Upper lobe of right lung (tissue), 1 donor: ENCODE measurements around the gene HTT. TPM values are rescaled to one million over a fixed set of nuclear protein-coding genes. Genes with fewer than 3 reads are reported as not detected.

ENCODE experiments used
- ATAC-seq: fragments of 200-7000 bp; cut with Tn5 transposase; one replicate; pipeline ENCODE4 v1.9.1; 2020; ENCODE audit warnings: mild to moderate bottlenecking, moderate library complexity
- DNase-seq: peaks from one replicate; pipeline ENCODE4 v3.0.0-alpha.2; 2020
- H3K27ac ChIP-seq: fragments of 200-600 bp; one replicate; pipeline ENCODE4 v1.8.0; 2022
- H3K27me3 ChIP-seq: fragments of 200-600 bp; one replicate; pipeline ENCODE4 v1.8.0; 2022; ENCODE audit warnings: mild to moderate bottlenecking
- H3K36me3 ChIP-seq: fragments of 200-600 bp; one replicate; pipeline ENCODE4 v1.8.0; 2022
- H3K4me1 ChIP-seq: fragments of 200-600 bp; one replicate; pipeline ENCODE4 v1.8.0; 2022
- H3K4me3 ChIP-seq: fragments of 200-600 bp; one replicate; pipeline ENCODE4 v1.8.0; 2022; ENCODE audit warnings: mild to moderate bottlenecking
- H3K9me3 ChIP-seq: fragments of 200-600 bp; one replicate; pipeline ENCODE4 v1.8.0; 2022
- CTCF ChIP-seq: fragments of 200-600 bp; IDR thresholded peaks from one replicate; pipeline ENCODE4 v1.8.0; 2022; ENCODE audit warnings: antibody characterized with exemption
- intact Hi-C: fragments of 100-400 bp; cut with DNase I; formaldehyde crosslinking; loops from one replicate; pipeline ENCODE4 v1.11.0; 2022
- total RNA-seq: library from RNA; stranded (reverse); fragmentation: NEBNext Ultra II Directional; extraction: Animal tissue kit (Norgen Biotek cat#: 25700); gene quantifications from one replicate; pipeline ENCODE4 v1.2.1, GENCODE V29; 2021
- donor health status: DM: no; HTN: yes; CAD: no; lungs with severe emphysema.

Gene HTT
- total RNA-seq, 1 donor from 2014 or later, result 73.6 TPM

- Histone ChIP-seq H3K27ac (no peak overlapping the region), H3K4me1 (no peaks in the 10 kb centered on the region), H3K36me3 (no peaks in the 10 kb centered on the region), H3K9me3 (no peaks in the 10 kb centered on the region), H3K27me3 (no peaks in the 10 kb centered on the region), H3K4me3 (no peak overlapping the region)
- ATAC-seq (peak; percentile 8), DNase-seq (peak; percentile 40)
- no peak for TF ChIP-seq CTCF
- intact Hi-C loops, result no loop called here
Measured at GRCh38 chr4:3257103-3257555, 182.6 kb downstream of the HTT start.

GRCh38 chr4:3257556-3258482 is 183.3 kb downstream of the HTT start:
- Histone ChIP-seq H3K4me3 (no peak overlapping the region), H3K27ac (no peak overlapping the region), H3K4me1 (no peaks in the 10 kb centered on the region), H3K36me3 (no peaks in the 10 kb centered on the region), H3K9me3 (no peaks in the 10 kb centered on the region), H3K27me3 (no peaks in the 10 kb centered on the region)
- intact Hi-C loops, result no loop called here
- no peak for ATAC-seq
- no peak for TF ChIP-seq CTCF
- no peak for DNase-seq

DNA sequence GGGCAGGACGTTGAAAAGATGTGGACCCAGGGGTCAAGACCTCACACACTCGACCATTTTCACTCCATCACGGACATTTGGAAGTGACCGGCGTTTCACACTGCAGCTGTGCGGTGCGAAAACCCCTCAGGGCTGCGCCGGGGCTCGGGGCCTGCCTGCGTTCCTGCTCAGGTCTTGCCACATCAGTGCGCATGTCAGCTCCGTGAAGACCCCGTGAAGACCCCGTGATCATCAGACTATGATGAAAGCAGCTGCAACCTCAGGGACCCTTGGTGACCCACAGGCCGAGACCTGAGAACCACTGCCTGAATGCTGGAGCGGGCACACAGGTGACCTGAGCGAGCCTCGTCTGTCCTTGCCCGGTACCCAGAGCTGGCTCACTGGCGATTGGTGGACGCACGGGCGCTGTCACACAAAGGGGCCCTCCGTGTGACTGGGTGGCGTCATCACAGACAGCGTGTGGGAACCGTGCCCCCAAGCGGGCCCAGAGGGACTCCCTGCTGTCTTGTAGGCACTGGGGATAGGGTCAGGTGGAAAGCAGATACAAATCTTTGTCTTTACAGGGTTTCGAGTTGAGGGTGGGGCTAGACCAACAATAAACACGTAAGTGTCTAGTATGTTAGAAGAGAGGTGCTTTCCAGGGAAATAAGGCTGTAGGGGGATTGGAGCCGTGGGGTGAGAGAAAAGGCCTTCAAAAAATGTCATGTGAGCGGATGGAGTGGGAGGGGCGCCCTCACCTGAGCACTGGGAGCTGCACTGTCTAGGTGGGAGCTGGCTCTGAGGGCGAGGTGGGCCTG is 187.1 kb downstream of the HTT start:
- intact Hi-C loops, result no loop called here
- peak; percentile 55 for DNase-seq
- Histone ChIP-seq H3K4me1 (no peaks in the 10 kb centered on the region), H3K27me3 (no peaks in the 10 kb centered on the region), H3K4me3 (no peak overlapping the region), H3K9me3 (no peaks in the 10 kb centered on the region), H3K36me3 (no peaks in the 10 kb centered on the region), H3K27ac (no peak overlapping the region)
- TF ChIP-seq CTCF, result no peak
- no peak for ATAC-seq

DNA sequence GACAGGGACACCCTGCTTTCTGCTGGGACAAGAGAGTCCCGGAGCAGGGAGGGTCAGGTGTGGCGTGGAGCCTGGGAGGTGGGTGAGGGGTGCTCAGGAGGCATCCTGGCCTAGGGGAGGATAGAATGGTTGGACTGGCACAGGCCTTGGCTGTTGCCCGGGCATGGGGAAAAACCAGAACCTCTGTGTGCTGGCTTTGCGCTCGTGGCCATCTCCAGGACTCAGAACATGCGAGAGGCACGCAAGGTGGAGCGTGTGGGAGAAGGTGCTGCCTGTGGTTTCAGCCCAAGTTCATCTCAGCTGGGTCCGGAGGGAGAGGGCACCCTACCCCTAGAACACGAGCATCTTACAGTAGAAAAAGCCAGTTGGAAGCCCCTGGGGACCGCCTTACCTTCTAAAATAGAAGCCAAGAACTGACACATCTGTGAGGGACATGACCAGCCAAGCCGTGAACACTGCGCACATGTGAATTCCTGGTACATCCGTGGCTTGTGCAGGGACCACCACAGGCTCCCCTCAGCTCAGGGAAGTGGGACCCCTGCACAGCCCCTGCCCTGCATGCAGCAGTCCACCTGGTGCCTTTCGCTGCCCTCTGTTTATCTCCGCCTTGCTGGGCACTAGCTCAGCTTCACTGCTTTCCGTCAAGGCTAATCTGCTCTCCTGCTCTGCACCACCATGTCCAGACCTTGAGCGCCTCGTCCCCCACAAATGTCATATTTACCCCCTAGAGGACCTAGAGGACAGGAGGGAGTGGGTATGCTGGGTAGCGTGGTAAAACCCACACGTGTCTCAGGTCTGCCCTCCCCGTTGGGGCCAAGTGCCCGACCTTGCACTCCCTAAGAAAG is 187.9 kb downstream of the HTT start:
- Histone ChIP-seq H3K27ac (no peak overlapping the region), H3K36me3 (no peaks in the 10 kb centered on the region), H3K9me3 (no peaks in the 10 kb centered on the region), H3K4me3 (no peak overlapping the region), H3K4me1 (no peaks in the 10 kb centered on the region), H3K27me3 (no peaks in the 10 kb centered on the region)
- intact Hi-C loops, result no loop called here
- DNase-seq (no peak), ATAC-seq (peak; percentile 10)
- TF ChIP-seq CTCF, result no peak
